ENCODE data around the gene PDE4D.

- no peak for TF ChIP-seq POLR2A (IDR thresholded peaks at IDR 0.05)
- no peak for TF ChIP-seq CTCF (IDR thresholded peaks at IDR 0.05)
Measured at GRCh38 chr5:59086024-59086423, 807.5 kb downstream of the PDE4D start.

Data from heart left ventricle (tissue), 13 donors.